Colonic mucosa (tissue), 4 donors: ENCODE measurements around the gene CYP4F2. TPM values are rescaled to one million over a fixed set of nuclear protein-coding genes. Genes with fewer than 3 reads are reported as not detected.
"Not testable (repeated sequence)": the region's sequence is repeated elsewhere in the genome, so short reads cannot be mapped to it uniquely, and the experiment has no call there.

Experiments
- DNase-seq: peaks from one replicate; pipeline ENCODE4 v3.0.0-alpha.2; 2020
- H3K27ac ChIP-seq: fragments of 200-600 bp; one replicate; pipeline ENCODE4 v1.8.0; 2021
- H3K27me3 ChIP-seq: fragments of 200-600 bp; one replicate; pipeline ENCODE4 v1.8.0; 2021
- H3K36me3 ChIP-seq: fragments of 200-600 bp; one replicate; pipeline ENCODE4 v1.8.0; 2021
- H3K4me1 ChIP-seq: fragments of 200-600 bp; one replicate; pipeline ENCODE4 v1.8.0; 2021; ENCODE audit warnings: mild to moderate bottlenecking
- H3K4me3 ChIP-seq: fragments of 200-600 bp; one replicate; pipeline ENCODE4 v1.8.0; 2021
- H3K9ac ChIP-seq, 2 donors: one replicate each; pipeline ENCODE4 v1.7.0; 2013; ENCODE audit warnings: control low read depth in 2 of 2, low read depth in 2 of 2, low read length in 2 of 2
- H3K9me3 ChIP-seq: fragments of 200-600 bp; one replicate; pipeline ENCODE4 v1.8.0; 2021
- intact Hi-C: fragments of 100-400 bp; cut with DNase I; formaldehyde crosslinking; loops from one replicate; pipeline ENCODE4 v1.14.1; 2022
- total RNA-seq, 2 donors: library from RNA; stranded (reverse); fragmentation: NEBNext Ultra II Directional in 1 of 2; extraction: Animal tissue kit (Norgen Biotek cat#: 25700) in 1 of 2; gene quantifications; one replicate each; pipeline ENCODE4 v1.2.1, GENCODE V29; 2021
- TF ChIP-seq, protein P1 (sequence below): fragments of 200-600 bp; IDR thresholded peaks from one replicate; pipeline ENCODE4 v1.8.0; 2022; ENCODE audit warnings: antibody characterized with exemption, mild to moderate bottlenecking
- donor health status: healthy.
- donor health status: DM: no; HTN: no; CAD: no.
- donor health status: DM: no; HTN: no; CAD: no.

The CYP4F2 gene
- total RNA-seq, 2 donors from 2014 or later: 3.9 to 7.0 TPM

DNA sequence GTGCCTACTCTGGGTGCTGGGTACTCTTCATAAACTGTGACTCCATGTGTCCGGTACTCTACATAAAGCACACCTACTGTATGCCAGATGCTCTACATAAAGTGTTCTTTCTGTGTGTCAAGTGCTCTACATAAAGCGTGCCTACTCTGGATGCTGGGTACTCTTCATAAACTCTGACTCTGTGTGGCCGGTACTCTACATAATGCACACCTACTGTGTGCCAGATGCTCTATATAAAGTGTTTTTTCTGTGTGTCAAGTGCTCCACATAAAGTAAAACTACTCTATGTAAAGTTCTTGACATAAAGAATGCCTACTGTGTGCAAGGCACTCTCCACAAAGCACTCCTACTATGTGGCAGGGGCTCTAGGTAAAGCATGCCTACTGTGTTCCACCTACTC is 38.3 kb upstream of the CYP4F2 start:
- TF ChIP-seq, protein P1, sequence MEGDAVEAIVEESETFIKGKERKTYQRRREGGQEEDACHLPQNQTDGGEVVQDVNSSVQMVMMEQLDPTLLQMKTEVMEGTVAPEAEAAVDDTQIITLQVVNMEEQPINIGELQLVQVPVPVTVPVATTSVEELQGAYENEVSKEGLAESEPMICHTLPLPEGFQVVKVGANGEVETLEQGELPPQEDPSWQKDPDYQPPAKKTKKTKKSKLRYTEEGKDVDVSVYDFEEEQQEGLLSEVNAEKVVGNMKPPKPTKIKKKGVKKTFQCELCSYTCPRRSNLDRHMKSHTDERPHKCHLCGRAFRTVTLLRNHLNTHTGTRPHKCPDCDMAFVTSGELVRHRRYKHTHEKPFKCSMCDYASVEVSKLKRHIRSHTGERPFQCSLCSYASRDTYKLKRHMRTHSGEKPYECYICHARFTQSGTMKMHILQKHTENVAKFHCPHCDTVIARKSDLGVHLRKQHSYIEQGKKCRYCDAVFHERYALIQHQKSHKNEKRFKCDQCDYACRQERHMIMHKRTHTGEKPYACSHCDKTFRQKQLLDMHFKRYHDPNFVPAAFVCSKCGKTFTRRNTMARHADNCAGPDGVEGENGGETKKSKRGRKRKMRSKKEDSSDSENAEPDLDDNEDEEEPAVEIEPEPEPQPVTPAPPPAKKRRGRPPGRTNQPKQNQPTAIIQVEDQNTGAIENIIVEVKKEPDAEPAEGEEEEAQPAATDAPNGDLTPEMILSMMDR: no peak
- intact Hi-C loops: no loop called here
- Histone ChIP-seq H3K9me3 (no peaks in the 10 kb centered on the region), H3K9ac (no peak overlapping the region), H3K36me3 (no peaks in the 10 kb centered on the region), H3K27me3 (no peaks in the 10 kb centered on the region), H3K4me3 (no peak overlapping the region), H3K27ac (no peak overlapping the region), H3K4me1 (no peaks in the 10 kb centered on the region)
- DNase-seq: no peak

DNA sequence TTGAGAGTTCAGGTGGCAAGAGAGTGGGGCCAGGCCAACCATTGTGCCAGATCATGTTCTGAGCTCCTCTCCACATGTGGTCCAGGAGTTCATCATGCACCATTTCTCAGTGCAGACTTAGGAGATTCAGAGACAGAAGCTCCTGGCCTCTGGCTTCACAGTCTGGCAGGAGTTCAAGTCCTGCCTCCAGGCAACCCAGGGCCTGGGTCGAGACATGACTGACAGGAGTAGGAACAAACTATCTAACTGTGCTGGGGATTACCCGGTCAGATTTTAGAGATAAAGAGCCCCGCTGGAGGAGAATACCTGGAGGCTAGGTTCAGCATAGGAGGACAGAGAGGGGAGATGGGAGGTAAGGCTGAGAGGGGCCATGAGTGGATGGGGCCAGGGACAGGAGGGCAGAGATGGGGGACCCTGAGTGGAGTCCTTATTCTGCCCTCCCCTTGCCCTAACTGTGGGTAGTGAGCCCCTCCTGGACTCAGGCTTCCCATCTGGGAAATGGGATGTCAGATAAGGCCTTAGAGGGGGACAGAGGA is 37.4 kb upstream of the CYP4F2 start:
- H3K36me3 ChIP-seq: no peaks in the 10 kb centered on the region
- H3K4me3 ChIP-seq: no peak overlapping the region
- H3K4me1 ChIP-seq: no peaks in the 10 kb centered on the region
- no peaks in the 10 kb centered on the region for H3K9me3 ChIP-seq
- no peak overlapping the region for H3K27ac ChIP-seq
- TF ChIP-seq, protein P1: no peak
- H3K27me3 ChIP-seq: no peaks in the 10 kb centered on the region
- DNase-seq: no peak
- intact Hi-C loops: no loop called here
- H3K9ac ChIP-seq: no peak overlapping the region

DNA sequence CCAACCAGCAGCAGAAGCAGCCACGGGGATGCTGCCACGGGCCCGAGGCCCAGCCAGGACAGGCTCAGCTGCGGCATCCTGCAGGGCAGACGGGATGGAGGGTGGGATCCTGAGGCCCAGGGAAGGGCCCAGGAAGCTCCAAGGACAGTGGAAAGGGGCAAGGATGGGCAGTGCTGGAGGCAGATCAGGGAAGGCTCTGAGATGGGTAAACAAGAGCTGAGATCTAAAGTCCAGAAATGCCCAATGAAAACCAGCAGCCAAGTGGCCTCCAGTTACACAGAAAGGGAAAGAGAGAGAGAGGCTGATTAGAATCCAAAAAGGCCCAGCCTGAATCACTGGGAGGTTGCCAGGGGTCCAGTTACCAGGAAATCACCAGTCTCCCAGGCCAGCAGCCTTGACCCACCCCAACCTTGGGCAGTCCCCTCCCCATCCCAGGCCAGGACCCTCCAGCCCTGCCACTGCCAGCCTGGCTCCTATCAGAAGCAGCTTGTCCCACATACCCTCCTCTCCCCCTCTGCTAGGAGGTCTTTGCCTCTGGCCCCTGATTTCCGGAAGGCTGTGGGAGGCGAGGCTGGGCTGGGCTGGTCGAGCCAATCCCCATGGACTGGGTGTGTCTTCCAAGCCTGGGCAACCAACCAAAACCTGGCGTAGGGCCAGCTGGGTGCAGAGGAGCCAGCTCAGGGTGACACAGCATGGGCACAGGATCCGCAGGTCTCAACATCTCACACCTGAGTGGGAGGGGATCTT is 36.6 kb upstream of the CYP4F2 start, which contains the start of gene CYP4F11:
CYP4F11 (minus strand) TSS at position 198 of the 747 bp plus-strand sequence; CDS start at position 77, 121 bp downstream.
- peak within 1 kb of the TSS; percentile 53 for H3K27ac ChIP-seq
- TF ChIP-seq, protein P1: no peak
- H3K4me1 ChIP-seq: no peaks in the 10 kb centered on the region
- DNase-seq: peak; percentile 89
- no peaks in the 10 kb centered on the region for H3K36me3 ChIP-seq
- no peaks in the 10 kb centered on the region for H3K27me3 ChIP-seq
- no peak within 1 kb of the TSS for H3K4me3 ChIP-seq
- H3K9me3 ChIP-seq: no peaks in the 10 kb centered on the region
- peak within 1 kb of the TSS in 1 of 2 donors; percentile 16 for H3K9ac ChIP-seq
- intact Hi-C loops: no loop called here

DNA sequence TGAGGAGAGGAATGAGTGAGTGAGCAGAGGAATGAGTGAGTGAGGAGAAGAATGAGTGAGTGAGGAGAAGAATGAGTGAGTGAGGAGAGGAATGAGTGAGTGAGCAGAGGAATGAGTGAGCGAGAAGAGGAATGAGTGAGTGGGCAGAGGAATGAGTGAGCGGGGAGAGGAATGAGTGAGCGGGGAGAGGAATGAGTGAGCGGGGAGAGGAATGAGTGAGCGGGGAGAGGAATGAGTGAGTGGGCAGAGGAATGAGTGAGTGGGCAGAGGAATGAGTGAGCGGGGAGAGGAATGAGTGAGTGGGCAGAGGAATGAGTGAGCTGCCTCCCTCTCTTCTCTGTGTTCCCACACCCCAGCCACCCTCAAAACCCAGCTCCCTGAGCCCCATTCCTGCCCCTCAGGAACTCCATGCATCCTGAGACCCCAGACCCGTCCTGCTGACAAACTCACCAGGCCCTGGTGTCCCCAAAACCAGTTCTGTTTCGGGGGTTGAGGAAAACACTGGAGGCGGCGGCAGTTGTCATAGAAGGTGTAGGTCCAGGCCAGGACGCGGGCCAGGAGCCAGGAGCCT is 36.0 kb upstream of the CYP4F2 start:
- H3K4me1 ChIP-seq, H3K9ac ChIP-seq, H3K36me3 ChIP-seq, DNase-seq, H3K27ac ChIP-seq, H3K4me3 ChIP-seq, H3K9me3 ChIP-seq, H3K27me3 ChIP-seq, intact Hi-C loops: not testable (repeated sequence)

DNA sequence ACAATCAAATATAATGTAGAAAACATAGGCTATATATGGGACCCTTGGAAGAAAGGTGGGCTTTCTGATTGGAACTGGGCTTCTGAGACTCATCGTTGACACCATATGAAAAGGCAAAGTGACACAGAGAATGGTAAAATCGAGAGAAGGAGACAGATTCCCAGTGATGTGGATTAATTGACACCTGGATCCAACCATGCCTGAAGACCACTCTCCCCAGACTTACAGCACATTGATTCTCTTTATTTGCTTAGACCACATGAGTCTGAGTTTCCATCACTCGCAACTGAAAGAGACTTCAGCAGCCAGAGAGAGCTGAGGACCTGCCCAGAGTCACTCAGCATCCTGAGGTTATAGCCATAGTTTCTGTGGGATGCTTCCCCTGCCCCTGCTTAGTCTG is 30.4 kb upstream of the CYP4F2 start:
- H3K4me1 ChIP-seq: no peaks in the 10 kb centered on the region
- H3K27me3 ChIP-seq: no peaks in the 10 kb centered on the region
- H3K9me3 ChIP-seq: no peaks in the 10 kb centered on the region
- no peak overlapping the region for H3K27ac ChIP-seq
- intact Hi-C loops: no loop called here
- H3K4me3 ChIP-seq: no peak overlapping the region
- TF ChIP-seq, protein P1: no peak
- no peaks in the 10 kb centered on the region for H3K36me3 ChIP-seq
- DNase-seq: no peak
- no peak overlapping the region for H3K9ac ChIP-seq

DNA sequence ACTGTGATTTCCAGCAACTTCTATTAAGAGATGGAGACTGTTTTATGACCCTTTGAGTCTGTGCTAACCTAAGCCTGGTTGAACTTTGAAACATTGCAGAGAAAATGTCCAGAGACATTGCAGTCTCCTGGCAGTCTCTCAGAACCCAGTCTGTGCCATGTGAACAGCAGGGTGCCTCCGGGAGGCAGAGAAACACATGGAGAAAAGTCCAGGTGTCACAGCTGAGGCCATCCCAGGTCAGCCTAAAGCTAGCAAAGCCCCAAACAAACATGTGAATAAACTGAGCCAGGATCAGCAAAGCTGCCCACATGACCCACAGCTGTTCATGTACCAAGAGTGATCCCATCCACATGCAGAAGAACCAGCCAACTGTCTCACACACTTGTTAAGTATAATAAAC is 28.6 kb upstream of the CYP4F2 start:
- Histone ChIP-seq H3K9me3 (no peaks in the 10 kb centered on the region), H3K27ac (no peak overlapping the region), H3K36me3 (no peaks in the 10 kb centered on the region), H3K27me3 (no peaks in the 10 kb centered on the region), H3K4me1 (no peaks in the 10 kb centered on the region), H3K4me3 (no peak overlapping the region), H3K9ac (no peak overlapping the region)
- intact Hi-C loops: no loop called here
- DNase-seq: no peak
- TF ChIP-seq, protein P1: no peak
